Epithelial cell of proximal tubule (primary cell): ENCODE results near the gene SLCO2A1. TPM values are rescaled to one million over a fixed set of nuclear protein-coding genes. Genes with fewer than 3 reads are reported as not detected.

Source experiments
- DNase-seq: peaks from one replicate; pipeline ENCODE4 v3.0.0-alpha.2; 2011; ENCODE audit warnings: low read depth
- H3K4me3 ChIP-seq: 2 replicates; pipeline ENCODE4 v1.5.1; 2011; ENCODE audit warnings: low read depth, mild to moderate bottlenecking, low read length
- total RNA-seq: library from RNA; depleted of rRNA; stranded (reverse); fragments of >200 nt; gene quantifications from 2 replicates; pipeline ENCODE4 v1.2.3, GENCODE V29; 2015
- TF ChIP-seq, protein P1 (sequence below): conservative IDR thresholded peaks from 2 replicates; pipeline ENCODE4 v1.5.1; 2012; ENCODE audit warnings: low read depth, mild to moderate bottlenecking, low read length

SLCO2A1 gene
- total RNA-seq, 1 donor from 2014 or later, result 0.75 TPM

DNA sequence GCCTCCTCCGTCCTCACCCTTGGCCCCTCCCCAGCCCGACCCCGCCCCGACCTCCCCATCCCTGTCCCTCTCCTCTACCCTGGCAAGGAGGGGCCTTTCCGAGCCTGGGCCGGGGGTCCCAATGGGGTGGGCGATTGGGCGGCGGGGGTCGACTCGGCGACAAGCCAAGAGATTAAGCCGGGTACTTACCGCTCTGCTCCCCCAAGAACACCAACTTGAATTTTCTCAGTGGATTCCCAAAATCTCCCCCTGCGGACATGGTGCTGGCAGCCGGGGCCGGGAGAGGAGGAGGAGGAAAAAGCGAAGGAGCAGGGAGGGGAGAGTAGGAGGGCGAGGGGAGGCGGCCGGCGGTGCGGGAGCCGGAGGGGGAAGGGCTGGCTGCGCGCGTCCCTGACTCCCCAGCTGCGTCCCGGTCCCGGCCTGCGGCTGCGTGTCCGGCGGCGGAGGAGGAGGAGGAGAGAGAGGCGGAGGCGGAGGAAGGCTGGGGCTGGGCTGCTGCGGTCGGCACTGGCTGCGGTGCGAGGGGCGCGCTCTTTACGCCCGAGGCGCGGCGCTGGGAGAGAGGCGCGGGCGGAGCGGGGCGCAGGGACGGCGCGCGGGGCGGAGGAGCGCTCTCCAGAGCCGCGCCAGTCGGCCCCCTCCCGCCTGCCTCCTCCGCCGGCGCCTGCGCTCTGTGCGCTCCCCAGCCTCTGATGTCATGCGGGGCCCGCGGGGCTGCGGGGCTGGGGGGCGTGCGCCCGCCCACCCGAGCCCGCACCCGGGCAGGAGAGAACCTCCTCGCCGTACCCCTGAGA lies 134.3 kb downstream of the SLCO2A1 start, which contains the start of gene RAB6B:
Gene RAB6B (minus strand): TSS at position 675 of the 794 bp plus-strand sequence. CDS start 416 bp downstream, at position 259.
- no peak for DNase-seq
- TF ChIP-seq, protein P1, sequence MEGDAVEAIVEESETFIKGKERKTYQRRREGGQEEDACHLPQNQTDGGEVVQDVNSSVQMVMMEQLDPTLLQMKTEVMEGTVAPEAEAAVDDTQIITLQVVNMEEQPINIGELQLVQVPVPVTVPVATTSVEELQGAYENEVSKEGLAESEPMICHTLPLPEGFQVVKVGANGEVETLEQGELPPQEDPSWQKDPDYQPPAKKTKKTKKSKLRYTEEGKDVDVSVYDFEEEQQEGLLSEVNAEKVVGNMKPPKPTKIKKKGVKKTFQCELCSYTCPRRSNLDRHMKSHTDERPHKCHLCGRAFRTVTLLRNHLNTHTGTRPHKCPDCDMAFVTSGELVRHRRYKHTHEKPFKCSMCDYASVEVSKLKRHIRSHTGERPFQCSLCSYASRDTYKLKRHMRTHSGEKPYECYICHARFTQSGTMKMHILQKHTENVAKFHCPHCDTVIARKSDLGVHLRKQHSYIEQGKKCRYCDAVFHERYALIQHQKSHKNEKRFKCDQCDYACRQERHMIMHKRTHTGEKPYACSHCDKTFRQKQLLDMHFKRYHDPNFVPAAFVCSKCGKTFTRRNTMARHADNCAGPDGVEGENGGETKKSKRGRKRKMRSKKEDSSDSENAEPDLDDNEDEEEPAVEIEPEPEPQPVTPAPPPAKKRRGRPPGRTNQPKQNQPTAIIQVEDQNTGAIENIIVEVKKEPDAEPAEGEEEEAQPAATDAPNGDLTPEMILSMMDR, result no peak

DNA sequence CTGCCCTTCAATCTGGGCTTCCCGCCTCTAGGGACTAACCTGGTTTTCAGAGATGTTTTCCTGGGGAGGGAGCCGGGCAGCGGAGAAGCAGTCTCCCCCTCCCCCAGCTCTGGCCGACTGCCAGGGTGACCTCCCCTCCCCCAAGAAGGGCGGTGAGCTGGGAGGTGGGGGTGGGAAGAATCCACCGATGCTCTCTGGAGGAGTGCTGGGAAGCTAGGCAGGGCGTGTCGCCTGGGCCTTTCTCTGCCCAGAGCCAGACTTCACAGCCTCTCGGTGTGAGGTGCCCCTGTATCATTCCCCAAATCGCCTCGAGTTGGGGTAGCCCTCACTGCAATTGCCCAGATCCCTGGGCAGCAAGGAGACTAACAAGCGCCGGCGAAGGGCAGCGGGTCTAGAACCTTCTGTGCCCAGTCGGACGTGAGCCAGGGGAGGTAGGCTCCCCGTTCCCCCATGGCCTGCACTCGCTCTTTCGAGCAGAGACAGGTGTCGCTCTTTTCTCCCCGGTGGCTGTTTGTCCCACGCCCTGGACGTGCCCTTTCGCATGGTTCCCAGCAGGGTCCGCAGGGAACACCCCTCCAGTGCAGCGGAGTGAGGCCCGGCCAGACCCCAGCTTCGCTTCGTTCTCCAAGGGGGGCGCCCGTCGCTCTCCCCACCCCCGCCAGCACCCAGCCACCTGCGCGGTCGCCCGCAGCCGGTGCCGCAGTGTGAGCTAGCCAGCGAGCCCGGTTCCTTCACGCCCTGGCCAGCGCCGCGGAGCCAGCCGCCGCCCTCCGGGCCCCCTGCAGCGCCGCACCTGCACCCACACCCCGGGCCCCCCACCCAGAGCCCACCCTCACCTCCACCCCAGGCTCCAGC lies 135.1 kb downstream of the SLCO2A1 start:
- TF ChIP-seq, protein P1, result no peak
- peak overlapping the region; percentile 77 for H3K4me3 ChIP-seq
- no peak for DNase-seq

More for the DNA sequence above, 134.3 kb downstream of the SLCO2A1 start, which contains the start of gene RAB6B:
- H3K4me3 ChIP-seq, result peak within 1 kb of the TSS; percentile 77

DNA sequence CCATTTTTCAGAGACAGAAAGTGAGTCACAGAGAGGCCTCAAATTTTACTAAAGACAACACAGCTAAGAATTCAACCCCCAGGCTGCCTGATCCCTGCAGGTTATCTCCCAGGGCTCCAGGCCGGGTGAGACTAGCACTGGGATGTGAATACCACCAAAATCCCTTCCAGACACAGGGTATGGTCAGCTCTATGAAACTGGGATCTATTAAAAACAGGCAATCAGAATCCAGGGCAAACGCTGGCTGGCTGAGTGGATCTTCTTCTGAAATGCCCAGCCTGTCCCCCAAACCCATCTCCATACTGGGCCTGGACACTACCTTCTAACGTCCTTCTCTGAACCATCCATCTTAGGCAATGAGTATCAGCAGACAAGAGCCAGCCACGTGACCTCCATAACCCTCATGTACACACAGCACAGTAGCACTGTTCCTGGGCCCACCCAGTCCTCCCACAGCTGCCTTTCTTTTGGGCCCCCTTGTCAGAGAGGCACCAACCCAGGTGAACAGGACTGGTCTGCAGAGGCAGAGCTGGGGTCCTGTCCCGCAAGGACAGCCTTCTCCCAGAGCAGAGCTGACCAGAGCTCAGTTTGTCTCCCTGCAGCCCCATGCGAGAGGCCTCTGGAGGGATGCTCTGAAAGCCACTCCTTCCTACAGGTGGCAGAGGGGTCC lies 135.9 kb downstream of the SLCO2A1 start:
- H3K4me3 ChIP-seq, result peak overlapping the region; percentile 77
- TF ChIP-seq, protein P1, result no peak
- DNase-seq, result no peak

DNA sequence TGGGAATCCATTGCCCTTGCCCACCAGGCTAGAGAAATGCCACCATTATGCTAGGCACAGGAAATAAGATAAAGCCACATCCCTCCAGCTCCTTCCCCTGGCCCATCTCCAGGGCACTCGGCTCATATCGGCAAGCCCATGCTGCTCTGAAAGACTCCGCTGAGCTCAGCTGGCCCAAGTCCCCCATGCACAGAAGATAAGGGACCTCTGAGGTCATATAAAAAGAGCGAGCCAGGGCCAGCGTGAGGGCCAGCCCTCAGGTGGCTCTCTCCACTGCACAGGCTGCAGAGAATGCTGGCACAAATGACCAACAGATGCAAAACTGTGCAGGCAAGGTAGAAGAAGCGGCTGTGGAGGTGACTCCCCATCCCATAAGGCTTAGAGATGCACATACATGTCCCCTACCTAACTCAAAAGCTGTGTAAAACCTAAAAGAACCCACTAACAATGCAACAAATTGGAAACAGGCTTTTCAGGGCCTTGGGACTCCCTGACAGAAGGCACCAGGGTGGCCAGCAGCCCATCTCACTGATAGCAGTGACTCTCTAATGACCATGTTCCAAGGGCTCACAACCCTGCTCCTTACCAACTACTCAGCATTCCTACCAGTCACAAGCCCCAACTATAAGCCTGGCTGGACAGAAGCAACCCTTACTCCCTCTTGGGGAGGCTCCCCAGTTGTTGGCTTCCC lies 137.0 kb downstream of the SLCO2A1 start:
- no peak overlapping the region for H3K4me3 ChIP-seq
- no peak for DNase-seq
- TF ChIP-seq, protein P1, result no peak

DNA sequence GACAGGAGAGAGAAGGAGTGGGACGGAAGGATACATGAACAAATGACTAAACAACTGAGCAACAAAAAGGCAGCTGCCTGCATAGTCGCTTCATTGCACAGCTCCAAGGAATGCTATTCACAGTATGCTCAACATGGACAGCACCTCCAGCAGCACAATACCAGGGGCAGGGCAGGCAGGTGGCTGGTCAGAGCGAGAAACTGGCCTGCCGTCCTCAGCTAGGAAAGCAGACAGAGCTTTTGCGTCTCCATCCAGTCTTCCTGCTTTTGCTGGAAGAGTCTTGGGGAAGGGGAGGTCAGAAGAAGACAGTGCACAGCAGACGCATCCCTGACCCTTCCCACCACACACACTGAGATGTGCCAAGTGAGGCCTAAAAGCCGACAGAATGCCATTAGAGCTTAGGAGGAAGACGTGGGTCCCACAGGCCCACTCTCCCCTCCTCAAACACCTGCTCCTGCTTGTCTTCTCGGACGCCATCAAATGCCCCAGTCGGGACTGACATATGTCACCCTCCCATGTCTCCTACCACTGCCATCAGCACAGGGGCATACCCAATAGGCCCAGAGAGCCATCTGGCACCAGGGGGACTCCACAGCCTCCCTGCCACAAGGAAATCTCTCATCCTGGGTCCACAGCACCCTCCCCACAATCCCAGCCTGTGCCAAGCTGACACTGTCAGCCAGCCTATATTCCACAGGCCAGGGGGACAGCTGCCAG lies 137.9 kb downstream of the SLCO2A1 start:
- DNase-seq, result no peak
- H3K4me3 ChIP-seq, result no peak overlapping the region
- TF ChIP-seq, protein P1, result no peak
